SU-DHL-6 (cell line): Measurements from ENCODE around the gene CHRM1.
A peak's percentile ranks its signal among the peaks of the same experiment; 100 is the strongest.

Source experiments
- H2AFZ ChIP-seq: fragments of 200-600 bp; sonication (generic); 2 replicates; pipeline ENCODE4 v1.6.1; 2014; ENCODE audit warnings: low read depth, mild to moderate bottlenecking, moderate library complexity, mixed read lengths, antibody characterized with exemption, low read length; ENCODE audit not compliant: severe bottlenecking
- H3F3A ChIP-seq: fragments of 200-600 bp; shearing (Covaris generic); 2 replicates; pipeline ENCODE4 v1.6.0; 2016; ENCODE audit warnings: antibody characterized with exemption, mild to moderate bottlenecking; ENCODE audit not compliant: insufficient read depth
- H3K27ac ChIP-seq: fragments of 200-600 bp; sonication (generic); 2 replicates; pipeline ENCODE4 v1.5.1; 2016; ENCODE audit warnings: low read depth, mild to moderate bottlenecking, low read length, moderate library complexity, mixed read lengths
- H3K27me3 ChIP-seq: fragments of 200-600 bp; sonication (generic), shearing (Covaris generic); 2 replicates; pipeline ENCODE4 v1.6.0; 2014; ENCODE audit warnings: mild to moderate bottlenecking, low read length
- H3K36me3 ChIP-seq: fragments of 200-600 bp; sonication (generic); 2 replicates; pipeline ENCODE4 v1.6.1; 2014; ENCODE audit warnings: mild to moderate bottlenecking, low read length, mixed read lengths
- H3K4me2 ChIP-seq: fragments of 300-600, 200-600 bp; shearing (Covaris generic), sonication (generic); 2 replicates; pipeline ENCODE4 v1.6.0; 2014; ENCODE audit warnings: low read length, low read depth, mild to moderate bottlenecking; ENCODE audit not compliant: poor library complexity, severe bottlenecking
- H3K4me3 ChIP-seq: fragments of 200-600 bp; sonication (generic); 2 replicates; pipeline ENCODE4 v1.5.1; 2014; ENCODE audit warnings: antibody characterized with exemption, low read length, mild to moderate bottlenecking, mixed read lengths; ENCODE audit not compliant: insufficient read depth, poor library complexity, severe bottlenecking
- H3K79me2 ChIP-seq: fragments of 200-600 bp; sonication (generic); 2 replicates; pipeline ENCODE4 v1.6.1; 2014; ENCODE audit warnings: mild to moderate bottlenecking, low read length, moderate library complexity; ENCODE audit not compliant: insufficient read depth
- H3K9ac ChIP-seq: fragments of 200-600 bp; sonication (generic); 2 replicates; pipeline ENCODE4 v1.7.0; 2014; ENCODE audit warnings: mild to moderate bottlenecking, low read length
- H3K9me2 ChIP-seq: fragments of 200-600 bp; sonication (generic); replicated peaks from 2 replicates; pipeline ENCODE4 v1.6.1; 2014; ENCODE audit warnings: low read length; ENCODE audit not compliant: insufficient read depth
- H3K9me3 ChIP-seq: fragments of 200-600 bp; sonication (generic); 2 replicates; pipeline ENCODE4 v1.6.1; 2014; ENCODE audit warnings: low read length, mixed read lengths; ENCODE audit not compliant: insufficient read depth
- H4K20me1 ChIP-seq: fragments of 200-600 bp; sonication (generic); 2 replicates; pipeline ENCODE4 v1.6.1; 2014; ENCODE audit warnings: low read depth, mild to moderate bottlenecking, antibody characterized with exemption, low read length, moderate library complexity, mixed read lengths
- CTCF ChIP-seq: fragments of 200-600 bp; sonication (generic); IDR thresholded peaks from one replicate; pipeline ENCODE4 v1.5.1; 2017; ENCODE audit warnings: antibody characterized with exemption, mild to moderate bottlenecking, low read length, moderate library complexity; ENCODE audit not compliant: insufficient read depth, poor library complexity, severe bottlenecking
- EZH2phosphoT487 ChIP-seq: fragments of 200-600 bp; sonication (generic), shearing (Covaris generic); conservative IDR thresholded peaks from 2 replicates; pipeline ENCODE4 v1.6.1; 2018; ENCODE audit warnings: mild to moderate bottlenecking, antibody characterized with exemption, low read length, moderate library complexity, mixed read lengths

Gene CHRM1

GRCh38 chr11:62909107-62909894 is 11.9 kb downstream of the CHRM1 start:
- no peak overlapping the region for H2AFZ ChIP-seq
- no peaks in the 10 kb centered on the region for H3K27me3 ChIP-seq
- H3K36me3 ChIP-seq: no peaks in the 10 kb centered on the region
- H3K9ac ChIP-seq: no peak overlapping the region
- H3K79me2 ChIP-seq: no peaks in the 10 kb centered on the region
- no peaks in the 10 kb centered on the region for H3K9me3 ChIP-seq
- H4K20me1 ChIP-seq: no peaks in the 10 kb centered on the region
- peak; percentile 53 for TF ChIP-seq CTCF
- TF ChIP-seq EZH2phosphoT487: no peak
- H3K4me2 ChIP-seq: no peak overlapping the region
- no peak overlapping the region for H3K4me3 ChIP-seq
- no peak overlapping the region for H3K27ac ChIP-seq
- H3F3A ChIP-seq: no peaks in the 10 kb centered on the region
- H3K9me2 ChIP-seq: no peaks in the 10 kb centered on the region

GRCh38 chr11:62908468-62909072 is 12.6 kb downstream of the CHRM1 start:
- H2AFZ ChIP-seq: no peak overlapping the region
- H3K4me3 ChIP-seq: no peak overlapping the region
- no peak overlapping the region for H3K4me2 ChIP-seq

GRCh38 chr11:62905927-62906531 is 15.1 kb downstream of the CHRM1 start:
- Histone ChIP-seq H3K9ac (no peak overlapping the region), H2AFZ (no peak overlapping the region), H3K4me3 (no peak overlapping the region)

More at GRCh38 chr11:62908468-62909072, 12.6 kb downstream of the CHRM1 start:
- Histone ChIP-seq H3K27me3 (no peaks in the 10 kb centered on the region), H3K36me3 (no peaks in the 10 kb centered on the region), H3K9ac (no peak overlapping the region), H3K9me3 (no peaks in the 10 kb centered on the region), H4K20me1 (no peaks in the 10 kb centered on the region), H3K9me2 (no peaks in the 10 kb centered on the region), H3K79me2 (no peaks in the 10 kb centered on the region), H3K27ac (no peak overlapping the region), H3F3A (no peaks in the 10 kb centered on the region)
- TF ChIP-seq CTCF: no peak
- no peak for TF ChIP-seq EZH2phosphoT487

More at GRCh38 chr11:62905927-62906531, 15.1 kb downstream of the CHRM1 start:
- Histone ChIP-seq H3K9me2 (no peaks in the 10 kb centered on the region), H3K9me3 (no peaks in the 10 kb centered on the region), H3K4me2 (no peak overlapping the region), H3F3A (no peaks in the 10 kb centered on the region), H3K36me3 (no peaks in the 10 kb centered on the region), H4K20me1 (no peaks in the 10 kb centered on the region), H3K27ac (no peak overlapping the region), H3K27me3 (no peaks in the 10 kb centered on the region), H3K79me2 (no peaks in the 10 kb centered on the region)
- peak; percentile 95 for TF ChIP-seq CTCF
- TF ChIP-seq EZH2phosphoT487: no peak
